Esophagus muscularis mucosa (tissue), 4 donors: ENCODE data around the gene INPP4B. TPM values are rescaled to one million over a fixed set of nuclear protein-coding genes. Genes with fewer than 3 reads are reported as not detected.

ENCODE experiments used
- DNase-seq: peaks from one replicate; pipeline ENCODE4 v3.0.0-alpha.2; 2017; ENCODE audit errors: extremely low spot score
- H3K27ac ChIP-seq, 4 donors: fragments of 200-600 bp; sonication (generic); replicated peaks in 1 of 4; 1 replicate in 3 of 4; 2 replicates in 1 of 4; pipeline ENCODE4 v1.5.1; 2016 to 2019; ENCODE audit warnings: mild to moderate bottlenecking in 1 of 4
- H3K27me3 ChIP-seq, 4 donors: fragments of 200-600 bp; sonication (generic); one replicate each; pipeline versions ENCODE4 v1.5.1 to v1.6.0; 2016 to 2019
- H3K36me3 ChIP-seq, 4 donors: fragments of 200-600 bp; sonication (generic); one replicate each; pipeline ENCODE4 v1.5.1; 2016 to 2019
- H3K4me1 ChIP-seq, 4 donors: fragments of 200-600 bp; sonication (generic); one replicate each; pipeline ENCODE4 v1.5.1; 2016 to 2019
- H3K4me3 ChIP-seq, 4 donors: fragments of 200-600 bp; sonication (generic); 1 replicate in 2 of 4; 2 replicates in 2 of 4; pipeline ENCODE4 v1.5.1; 2016 to 2019; ENCODE audit warnings: mild to moderate bottlenecking in 4 of 4, moderate library complexity in 1 of 4
- H3K9me3 ChIP-seq, 4 donors: fragments of 200-600 bp; sonication (generic); 1 replicate in 3 of 4; 2 replicates in 1 of 4; pipeline ENCODE4 v1.5.1; 2016 to 2019
- EP300 ChIP-seq: sonication (generic); formaldehyde crosslinking; IDR thresholded peaks from one replicate; pipeline ENCODE4 v1.6.1; 2017; ENCODE audit warnings: antibody characterized with exemption
- POLR2A ChIP-seq: fragments of 450-650 bp; IDR thresholded peaks from one replicate; pipeline ENCODE4 v1.6.1; 2017; ENCODE audit warnings: antibody characterized with exemption, moderate library complexity, mild to moderate bottlenecking, low read depth
- POLR2AphosphoS5 ChIP-seq, 2 donors: sonication (generic); formaldehyde crosslinking; IDR thresholded peaks; one replicate each; pipeline ENCODE4 v1.6.1; 2017; ENCODE audit warnings: antibody characterized with exemption in 2 of 2
- WGBS: methylation state at CpG from one replicate; pipeline ENCODE4 v1.1.5; 2018; 5-methylcytosine and 5-hydroxymethylcytosine counted together
- intact Hi-C: fragments of 100-400 bp; cut with DNase I; formaldehyde crosslinking; loops from one replicate; pipeline ENCODE4 v1.15.1; 2023
- total RNA-seq, 4 donors: library from RNA; depleted of rRNA; stranded (reverse); fragments of >200 nt; gene quantifications; one replicate each; pipeline versions ENCODE4 v1.1.0 to v1.2.1, GENCODE V29; 2016
- TF ChIP-seq, protein P1 (sequence below), 3 experiments: fragments of 200-600 bp in 2 of 3; fragments of 450-650 bp in 1 of 3; sonication (generic) in 2 of 3; IDR thresholded peaks; one replicate each; pipeline ENCODE4 v1.5.1; 2017 to 2019; ENCODE audit warnings: antibody characterized with exemption in 3 of 3, mild to moderate bottlenecking in 2 of 3, moderate library complexity in 1 of 3

The INPP4B gene
- total RNA-seq, 4 donors from 2014 or later: 12.7 to 23.4 (median 15.9) TPM

GRCh38 chr4:142292231-142292630, 553.9 kb downstream of the INPP4B start:
- H3K27ac ChIP-seq: no peak overlapping the region
- no peaks in the 10 kb centered on the region for H3K4me1 ChIP-seq
- no peak for TF ChIP-seq POLR2AphosphoS5 (IDR thresholded peaks at IDR 0.05)
- no peak for TF ChIP-seq EP300
- TF ChIP-seq, protein P1, sequence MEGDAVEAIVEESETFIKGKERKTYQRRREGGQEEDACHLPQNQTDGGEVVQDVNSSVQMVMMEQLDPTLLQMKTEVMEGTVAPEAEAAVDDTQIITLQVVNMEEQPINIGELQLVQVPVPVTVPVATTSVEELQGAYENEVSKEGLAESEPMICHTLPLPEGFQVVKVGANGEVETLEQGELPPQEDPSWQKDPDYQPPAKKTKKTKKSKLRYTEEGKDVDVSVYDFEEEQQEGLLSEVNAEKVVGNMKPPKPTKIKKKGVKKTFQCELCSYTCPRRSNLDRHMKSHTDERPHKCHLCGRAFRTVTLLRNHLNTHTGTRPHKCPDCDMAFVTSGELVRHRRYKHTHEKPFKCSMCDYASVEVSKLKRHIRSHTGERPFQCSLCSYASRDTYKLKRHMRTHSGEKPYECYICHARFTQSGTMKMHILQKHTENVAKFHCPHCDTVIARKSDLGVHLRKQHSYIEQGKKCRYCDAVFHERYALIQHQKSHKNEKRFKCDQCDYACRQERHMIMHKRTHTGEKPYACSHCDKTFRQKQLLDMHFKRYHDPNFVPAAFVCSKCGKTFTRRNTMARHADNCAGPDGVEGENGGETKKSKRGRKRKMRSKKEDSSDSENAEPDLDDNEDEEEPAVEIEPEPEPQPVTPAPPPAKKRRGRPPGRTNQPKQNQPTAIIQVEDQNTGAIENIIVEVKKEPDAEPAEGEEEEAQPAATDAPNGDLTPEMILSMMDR (IDR thresholded peaks at IDR 0.05): no peak
- no peak for TF ChIP-seq POLR2A
- H3K4me3 ChIP-seq: no peak overlapping the region
- H3K27me3 ChIP-seq: no peaks in the 10 kb centered on the region
- intact Hi-C loops: no loop called here
- 59% methylated on average over 2 of the region's 2 CpGs for WGBS
- no peak for DNase-seq
- H3K36me3 ChIP-seq: no peaks in the 10 kb centered on the region
- H3K9me3 ChIP-seq: no peaks in the 10 kb centered on the region

- intact Hi-C loops: no loop called here
- Histone ChIP-seq H3K9me3 (no peaks in the 10 kb centered on the region), H3K4me1 (no peaks in the 10 kb centered on the region), H3K36me3 (no peaks in the 10 kb centered on the region), H3K27ac (no peak overlapping the region), H3K4me3 (no peak overlapping the region), H3K27me3 (no peaks in the 10 kb centered on the region)
- DNase-seq: no peak
- TF ChIP-seq EP300: no peak
- TF ChIP-seq, protein P1 (IDR thresholded peaks at IDR 0.05): no peak
- TF ChIP-seq POLR2A: no peak
- TF ChIP-seq POLR2AphosphoS5 (IDR thresholded peaks at IDR 0.05): no peak
- 88% methylated on average over 5 of the region's 5 CpGs for WGBS
These were observed 554.6 kb downstream of the INPP4B start for GRCh38 chr4:142291299-142292050.

DNA sequence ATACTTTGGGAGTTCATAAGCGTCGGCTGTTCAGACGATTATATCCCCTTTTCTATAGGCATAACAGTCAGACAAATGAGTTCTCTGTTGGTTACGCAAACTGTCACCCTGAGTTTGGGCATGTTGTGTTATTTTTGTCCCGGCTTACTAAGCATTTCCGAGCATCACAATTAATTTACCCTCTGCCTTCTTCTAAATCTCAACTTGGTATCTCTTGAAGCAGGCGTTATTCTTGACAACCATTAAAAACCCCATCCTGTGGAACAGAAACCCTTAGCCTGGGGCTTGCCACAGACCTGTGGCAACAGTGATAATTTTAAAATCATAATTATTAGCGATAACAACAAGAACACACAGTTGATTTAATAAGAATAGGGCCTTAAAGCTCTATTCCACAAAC, 558.7 kb downstream of the INPP4B start:
- Histone ChIP-seq H3K4me1 (no peaks in the 10 kb centered on the region), H3K4me3 (no peak overlapping the region), H3K27me3 (no peaks in the 10 kb centered on the region), H3K9me3 (no peaks in the 10 kb centered on the region), H3K27ac (no peak overlapping the region), H3K36me3 (no peaks in the 10 kb centered on the region)
- intact Hi-C loops: no loop called here
- TF ChIP-seq, protein P1 (IDR thresholded peaks at IDR 0.05): no peak
- TF ChIP-seq POLR2A: no peak
- TF ChIP-seq EP300: no peak
- no peak for TF ChIP-seq POLR2AphosphoS5 (IDR thresholded peaks at IDR 0.05)
- DNase-seq: no peak
- 88% methylated on average over 8 of the region's 8 CpGs for WGBS

DNA sequence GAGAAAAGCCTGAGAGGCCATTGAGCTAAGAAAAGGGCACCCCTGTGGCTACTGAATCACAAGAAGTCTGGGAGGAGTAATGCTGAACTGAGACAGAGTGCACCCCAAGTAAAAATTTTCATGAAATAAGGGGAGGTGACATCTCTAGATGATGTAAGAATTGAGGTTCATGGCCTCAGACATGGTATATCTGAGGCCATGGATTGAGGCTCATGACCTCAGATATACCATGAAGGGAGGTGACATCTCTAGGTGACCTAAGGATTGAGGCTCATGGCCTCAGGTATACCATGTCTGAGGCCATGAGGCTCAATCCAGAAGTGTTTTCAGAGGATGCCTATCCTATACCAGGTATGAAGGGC, 560.9 kb downstream of the INPP4B start:
- no peak for DNase-seq
- intact Hi-C loops: no loop called here
- no peaks in the 10 kb centered on the region for H3K4me1 ChIP-seq
- TF ChIP-seq EP300 (no peak), POLR2AphosphoS5 (IDR thresholded peaks at IDR 0.05) (no peak), POLR2A (no peak)
- TF ChIP-seq, protein P1 (IDR thresholded peaks at IDR 0.05): no peak
- no peak overlapping the region for H3K27ac ChIP-seq
- no peaks in the 10 kb centered on the region for H3K27me3 ChIP-seq
- H3K36me3 ChIP-seq: no peaks in the 10 kb centered on the region
- no peak overlapping the region for H3K4me3 ChIP-seq
- H3K9me3 ChIP-seq: no peaks in the 10 kb centered on the region
